Smooth muscle cell (in vitro differentiated cells): ENCODE measurements around the gene RRP12. TPM values are rescaled to one million over a fixed set of nuclear protein-coding genes. Genes with fewer than 3 reads are reported as not detected.

Experiments used
- DNase-seq: peaks from one replicate; lab custom pipeline; 2025; ENCODE audit not compliant: unreplicated experiment; lab: John Stamatoyannopoulos, UW
- H2AFZ ChIP-seq: fragments of 200-600 bp; sonication (generic); 2 replicates; pipeline ENCODE4 v1.6.0; 2016; ENCODE audit warnings: antibody characterized with exemption, low read depth, mild to moderate bottlenecking
- H3F3A ChIP-seq: fragments of 200-600 bp; sonication (generic); 2 replicates; pipeline ENCODE4 v1.6.0; 2017; ENCODE audit warnings: antibody characterized with exemption, low read depth
- H3K27ac ChIP-seq: fragments of 200-600 bp; sonication (generic); 2 replicates; pipeline ENCODE4 v1.5.1; 2016; ENCODE audit warnings: low read depth, mild to moderate bottlenecking
- H3K27me3 ChIP-seq: fragments of 200-600 bp; sonication (generic); 2 replicates; pipeline ENCODE4 v1.6.1; 2016; ENCODE audit warnings: low read depth, mild to moderate bottlenecking
- H3K36me3 ChIP-seq: fragments of 200-600 bp; sonication (generic); 2 replicates; pipeline ENCODE4 v1.5.1; 2016; ENCODE audit warnings: low read depth
- H3K4me1 ChIP-seq: fragments of 200-600 bp; sonication (generic); 2 replicates; pipeline ENCODE4 v1.5.1; 2016; ENCODE audit warnings: low read depth
- H3K4me2 ChIP-seq: fragments of 200-600 bp; sonication (generic); 2 replicates; pipeline ENCODE4 v1.6.0; 2016; ENCODE audit warnings: mild to moderate bottlenecking
- H3K4me3 ChIP-seq: fragments of 200-600 bp; sonication (generic); 2 replicates; pipeline ENCODE4 v1.5.1; 2016; ENCODE audit warnings: mild to moderate bottlenecking
- H3K79me2 ChIP-seq: fragments of 200-600 bp; sonication (generic); 2 replicates; pipeline ENCODE4 v1.6.0; 2016; ENCODE audit warnings: low read depth, mild to moderate bottlenecking
- H3K9ac ChIP-seq: fragments of 200-600 bp; sonication (generic); 2 replicates; pipeline ENCODE4 v1.6.0; 2016; ENCODE audit warnings: low read depth
- H3K9me3 ChIP-seq: fragments of 200-600 bp; sonication (generic); replicated peaks from 2 replicates; pipeline ENCODE4 v1.5.1; 2016; ENCODE audit warnings: low read depth
- H4K20me1 ChIP-seq: fragments of 200-600 bp; sonication (generic); 2 replicates; pipeline ENCODE4 v1.6.0; 2016; ENCODE audit warnings: low read depth
- WGBS: methylation state at CpG from one replicate; pipeline ENCODE4 v1.1.7; 2016; ENCODE audit warnings: low lambda C conversion rate; 5-methylcytosine and 5-hydroxymethylcytosine counted together
- polyA plus RNA-seq: library from polyadenylated mRNA; unstranded; fragments of >200 nt; fragmentation: Nextera tagmentation; extraction: Ambion mirVana; gene quantifications from 2 replicates; pipeline ENCODE4 v1.2.1, GENCODE V29; 2016
- total RNA-seq: library from RNA; depleted of rRNA; stranded (reverse); fragments of >200 nt; gene quantifications from 2 replicates; pipeline ENCODE4 v1.2.3, GENCODE V29; 2014
- TF ChIP-seq, protein P1 (sequence below): fragments of 200-600 bp; sonication (generic); IDR thresholded peaks from 2 replicates; pipeline ENCODE4 v1.5.1; 2017; ENCODE audit warnings: borderline replicate concordance, mild to moderate bottlenecking, antibody characterized with exemption; ENCODE audit not compliant: insufficient read depth, poor library complexity, severe bottlenecking

Gene RRP12
- total and polyA plus RNA-seq, 2 experiments from 2014 or later = 14.1 to 18.8 TPM

DNA sequence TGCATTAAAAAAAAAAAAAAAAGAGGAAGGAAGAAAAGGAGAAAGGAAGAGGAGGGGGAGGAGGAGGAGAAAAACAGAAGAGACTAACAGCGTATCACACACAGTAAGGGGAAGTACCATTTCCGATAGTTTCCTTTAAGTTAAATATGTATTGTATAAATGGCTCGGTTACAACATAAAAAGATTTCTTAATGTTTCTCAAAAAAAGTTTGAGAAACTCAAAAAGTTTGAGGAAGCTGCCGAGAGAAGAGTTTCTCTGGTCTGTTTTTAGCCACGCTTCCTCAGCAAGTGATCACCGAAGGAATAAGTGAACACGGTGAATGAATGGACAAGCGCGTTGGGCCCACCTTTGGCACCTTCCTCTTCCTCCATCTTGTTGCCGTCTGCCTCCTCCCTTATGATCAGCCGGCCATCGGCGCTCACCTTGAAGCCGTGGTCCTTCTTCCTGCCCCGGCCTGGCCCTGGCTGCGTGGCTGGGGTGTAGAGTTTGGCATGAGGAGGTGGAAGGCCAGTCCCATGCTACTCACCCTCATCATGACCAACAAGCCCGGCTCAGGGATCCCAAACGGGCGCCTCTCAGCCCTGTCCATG is 35.3 kb downstream of the RRP12 start:
- TF ChIP-seq, protein P1, sequence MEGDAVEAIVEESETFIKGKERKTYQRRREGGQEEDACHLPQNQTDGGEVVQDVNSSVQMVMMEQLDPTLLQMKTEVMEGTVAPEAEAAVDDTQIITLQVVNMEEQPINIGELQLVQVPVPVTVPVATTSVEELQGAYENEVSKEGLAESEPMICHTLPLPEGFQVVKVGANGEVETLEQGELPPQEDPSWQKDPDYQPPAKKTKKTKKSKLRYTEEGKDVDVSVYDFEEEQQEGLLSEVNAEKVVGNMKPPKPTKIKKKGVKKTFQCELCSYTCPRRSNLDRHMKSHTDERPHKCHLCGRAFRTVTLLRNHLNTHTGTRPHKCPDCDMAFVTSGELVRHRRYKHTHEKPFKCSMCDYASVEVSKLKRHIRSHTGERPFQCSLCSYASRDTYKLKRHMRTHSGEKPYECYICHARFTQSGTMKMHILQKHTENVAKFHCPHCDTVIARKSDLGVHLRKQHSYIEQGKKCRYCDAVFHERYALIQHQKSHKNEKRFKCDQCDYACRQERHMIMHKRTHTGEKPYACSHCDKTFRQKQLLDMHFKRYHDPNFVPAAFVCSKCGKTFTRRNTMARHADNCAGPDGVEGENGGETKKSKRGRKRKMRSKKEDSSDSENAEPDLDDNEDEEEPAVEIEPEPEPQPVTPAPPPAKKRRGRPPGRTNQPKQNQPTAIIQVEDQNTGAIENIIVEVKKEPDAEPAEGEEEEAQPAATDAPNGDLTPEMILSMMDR = no peak
- no peaks in the 10 kb centered on the region for H4K20me1 ChIP-seq
- H3K79me2 ChIP-seq = no peaks in the 10 kb centered on the region
- no peaks in the 10 kb centered on the region for H3K4me1 ChIP-seq
- H3K9me3 ChIP-seq = no peaks in the 10 kb centered on the region
- 95% methylated on average over 19 of the region's 19 CpGs for WGBS
- no peak overlapping the region for H3K4me3 ChIP-seq
- no peak overlapping the region for H3K4me2 ChIP-seq
- H3K27me3 ChIP-seq = no peaks in the 10 kb centered on the region
- no peak for DNase-seq
- H3F3A ChIP-seq = no peaks in the 10 kb centered on the region
- no peak overlapping the region for H3K27ac ChIP-seq
- no peak overlapping the region for H3K9ac ChIP-seq
- H3K36me3 ChIP-seq = no peaks in the 10 kb centered on the region
- no peak overlapping the region for H2AFZ ChIP-seq

DNA sequence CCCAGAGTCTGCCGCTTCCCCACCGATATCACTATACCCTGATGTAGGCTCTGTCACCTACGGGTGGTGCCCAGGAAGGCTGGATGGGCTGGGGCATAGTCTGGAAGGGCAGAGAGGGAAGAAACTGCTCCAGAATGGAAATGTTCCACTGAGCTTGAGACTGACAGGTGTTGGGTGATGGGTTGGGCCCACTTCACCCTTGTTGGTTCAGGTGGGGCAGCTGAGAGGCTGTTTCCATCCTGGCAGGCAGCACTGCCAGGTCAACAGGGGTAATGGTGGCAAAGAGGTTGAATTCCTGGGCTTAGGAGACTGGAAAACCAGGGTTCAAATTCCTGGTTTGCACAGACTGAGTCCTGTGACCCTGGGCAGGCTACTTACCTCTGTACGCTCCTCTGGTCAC is 38.1 kb downstream of the RRP12 start:
- WGBS = 98% methylated on average over 4 of the region's 4 CpGs
- TF ChIP-seq, protein P1 = no peak
- DNase-seq = no peak
- Histone ChIP-seq H3K27ac (no peak overlapping the region), H2AFZ (no peak overlapping the region), H3K36me3 (no peaks in the 10 kb centered on the region), H3K4me2 (no peak overlapping the region), H3K9ac (no peak overlapping the region), H4K20me1 (no peaks in the 10 kb centered on the region), H3K27me3 (no peaks in the 10 kb centered on the region), H3K4me3 (no peak overlapping the region), H3K4me1 (no peaks in the 10 kb centered on the region), H3K79me2 (no peaks in the 10 kb centered on the region), H3F3A (no peaks in the 10 kb centered on the region), H3K9me3 (no peaks in the 10 kb centered on the region)

DNA sequence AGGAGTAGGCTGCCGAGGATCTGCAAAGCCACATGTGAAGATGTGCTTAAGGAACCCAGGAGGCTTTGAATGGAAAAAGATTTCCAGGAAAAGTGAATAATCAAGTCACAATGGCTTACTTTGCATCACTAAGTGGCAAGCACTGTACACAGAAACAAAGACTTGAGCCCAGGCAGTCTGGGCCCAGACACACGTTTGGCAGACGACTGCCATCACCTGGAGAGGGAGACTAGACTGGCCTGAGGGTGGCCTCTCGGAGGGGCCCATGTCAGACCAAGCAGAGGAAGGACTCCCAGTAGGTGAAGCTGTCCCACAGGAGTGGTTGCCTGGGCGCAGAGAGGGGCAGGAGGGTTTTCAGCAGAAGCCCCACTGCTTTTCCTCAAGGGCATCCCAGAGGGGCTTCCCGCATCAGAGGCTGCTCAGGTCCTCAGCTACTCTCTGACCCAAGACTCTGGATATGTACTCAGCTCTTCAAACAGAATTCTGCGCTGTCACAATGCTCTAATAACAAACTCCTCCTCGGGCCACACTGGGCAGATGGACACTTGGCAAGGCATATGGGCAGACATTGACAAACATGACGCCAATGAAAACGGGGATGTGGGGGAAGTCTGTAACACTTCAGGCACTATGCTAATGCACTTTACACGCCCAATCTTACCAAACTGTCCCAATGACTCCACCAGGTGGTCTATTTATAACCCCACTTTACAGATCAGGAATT is 38.7 kb downstream of the RRP12 start:
- TF ChIP-seq, protein P1 = no peak
- Histone ChIP-seq H3K36me3 (no peaks in the 10 kb centered on the region), H2AFZ (no peak overlapping the region), H3K79me2 (no peaks in the 10 kb centered on the region), H3K9me3 (no peaks in the 10 kb centered on the region), H3F3A (no peaks in the 10 kb centered on the region), H3K9ac (no peak overlapping the region), H3K4me3 (no peak overlapping the region), H3K27me3 (no peaks in the 10 kb centered on the region), H3K4me1 (no peaks in the 10 kb centered on the region), H3K27ac (no peak overlapping the region), H3K4me2 (no peak overlapping the region), H4K20me1 (no peaks in the 10 kb centered on the region)
- no peak for DNase-seq
- WGBS = 90% methylated on average over 11 of the region's 11 CpGs

DNA sequence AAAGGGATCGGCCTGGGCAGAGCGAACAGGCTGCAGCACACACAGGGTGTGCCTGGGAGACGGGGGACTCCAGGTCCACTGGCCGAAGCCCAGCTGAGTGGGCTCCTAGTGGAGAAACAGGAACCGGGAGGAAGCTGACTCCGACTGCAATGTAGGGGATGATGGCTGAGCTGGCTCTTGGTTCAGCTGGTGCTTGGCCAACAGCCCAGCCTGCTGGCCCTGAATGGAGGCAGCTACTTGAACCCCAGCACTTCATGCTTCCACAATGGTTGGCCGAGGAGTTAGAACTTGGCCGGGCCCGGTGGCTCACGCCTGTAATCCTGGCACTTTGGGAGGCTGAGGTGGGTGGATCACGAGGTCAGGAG is 39.6 kb downstream of the RRP12 start:
- Histone ChIP-seq H3K4me2 (no peak overlapping the region), H3K79me2 (no peaks in the 10 kb centered on the region), H3K9me3 (no peaks in the 10 kb centered on the region)

More for the DNA sequence above, 39.6 kb downstream of the RRP12 start:
- H3K36me3 ChIP-seq = no peaks in the 10 kb centered on the region
- H3K27ac ChIP-seq = no peak overlapping the region
- no peak for DNase-seq
- H3K9ac ChIP-seq = no peak overlapping the region
- H3K4me3 ChIP-seq = no peak overlapping the region
- TF ChIP-seq, protein P1 = no peak
- no peaks in the 10 kb centered on the region for H3K4me1 ChIP-seq
- H3K27me3 ChIP-seq = no peaks in the 10 kb centered on the region
- no peak overlapping the region for H2AFZ ChIP-seq
- WGBS = 96% methylated on average over 11 of the region's 11 CpGs
- no peaks in the 10 kb centered on the region for H3F3A ChIP-seq
- H4K20me1 ChIP-seq = no peaks in the 10 kb centered on the region
